Stimulated activated CD4-positive, alpha-beta T cell treated with anti-CD3 and anti-CD28 coated beads, TNF-alpha, amount 100 ng/mL, for 24 hours (primary cell): ENCODE measurements around the gene TOMM5.

Experiments used
- DNase-seq, 3 experiments: peaks; one replicate each; pipeline ENCODE4 v3.0.0-alpha.2; 2020; ENCODE audit warnings: low read depth in 3 of 3

Gene TOMM5

DNA sequence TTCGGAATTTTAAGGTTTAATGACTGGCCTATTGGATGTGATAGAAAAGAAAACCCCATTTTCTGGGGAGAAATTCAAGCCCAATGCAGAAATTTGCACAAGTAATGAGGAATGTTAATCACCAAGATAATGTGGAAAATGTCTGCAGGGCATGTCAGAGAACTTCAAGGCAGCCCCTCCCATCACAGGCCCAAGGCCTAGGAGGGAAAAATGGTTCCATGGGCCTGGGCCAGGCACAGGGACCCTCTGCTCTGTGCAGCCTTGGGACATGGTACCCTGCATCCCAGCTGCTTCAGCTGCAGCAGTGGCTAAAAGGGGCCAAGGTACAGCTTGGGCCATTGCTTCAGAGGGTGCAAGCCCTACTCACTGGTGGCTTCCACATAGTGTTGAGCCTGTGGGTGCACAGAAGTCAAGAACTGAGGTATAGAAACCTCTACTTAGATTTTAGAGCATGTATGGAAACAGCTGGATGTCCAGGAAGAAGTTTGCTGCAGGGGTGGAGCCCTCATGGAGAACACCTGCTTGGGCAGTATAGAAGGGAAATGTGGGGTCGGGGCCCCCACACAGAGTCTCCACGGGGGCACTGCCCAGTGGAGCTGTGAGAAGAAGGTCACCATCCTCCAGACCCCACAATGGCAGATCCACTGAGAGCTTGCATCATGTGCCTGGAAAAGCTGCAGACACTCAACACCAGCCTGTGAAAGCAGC lies 28.4 kb downstream of the TOMM5 start:
- no peak for DNase-seq

GRCh38 chr9:37562826-37563225 lies 29.6 kb downstream of the TOMM5 start:
- DNase-seq, result no peak

DNA sequence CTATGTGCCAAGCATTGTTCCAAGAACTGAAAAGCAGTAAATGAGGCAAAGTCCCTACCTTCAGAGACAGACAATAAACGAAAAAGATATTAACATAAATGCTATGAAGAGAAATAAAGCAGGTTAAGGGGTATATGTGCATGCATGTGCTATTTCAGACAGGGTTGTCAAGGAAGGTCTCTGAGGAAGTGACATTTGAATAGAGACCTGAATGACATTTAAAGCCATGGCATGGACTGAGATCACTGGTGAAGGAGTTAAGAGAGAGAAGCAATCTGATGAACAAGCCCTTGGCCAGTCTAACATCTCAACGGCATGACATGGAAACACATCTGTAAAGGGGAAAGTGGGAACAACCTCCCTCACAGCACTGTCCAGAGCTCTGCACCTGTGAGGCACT lies 30.7 kb downstream of the TOMM5 start:
- no peak for DNase-seq

- DNase-seq, result no peak
These were observed 32.4 kb downstream of the TOMM5 start for GRCh38 chr9:37559855-37560592.

- DNase-seq, result no peak
These were observed 33.3 kb downstream of the TOMM5 start for GRCh38 chr9:37559125-37559524.

DNA sequence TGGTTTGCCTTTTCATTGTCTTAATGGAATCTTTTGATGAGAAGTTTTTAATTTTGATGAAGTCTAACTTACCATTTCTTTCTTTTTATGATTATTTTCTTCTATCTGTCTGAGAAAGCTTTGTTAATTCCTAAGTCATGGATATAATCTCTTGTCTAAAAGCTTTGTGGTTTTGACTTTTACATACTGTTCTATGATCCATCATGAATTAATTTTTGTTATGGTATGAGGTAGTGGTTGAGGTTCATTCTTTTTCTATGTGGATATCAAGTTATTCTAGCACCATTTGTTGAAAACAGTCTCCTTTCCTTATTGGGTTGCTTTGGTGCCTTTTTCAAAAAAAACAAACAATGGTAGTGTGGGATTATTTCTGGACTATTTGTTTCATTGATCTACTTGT lies 36.6 kb downstream of the TOMM5 start:
- no peak for DNase-seq

- no peak for DNase-seq
These were observed 38.1 kb downstream of the TOMM5 start for GRCh38 chr9:37554318-37554717.

GRCh38 chr9:37551888-37552287 lies 40.5 kb downstream of the TOMM5 start:
- no peak for DNase-seq

DNA sequence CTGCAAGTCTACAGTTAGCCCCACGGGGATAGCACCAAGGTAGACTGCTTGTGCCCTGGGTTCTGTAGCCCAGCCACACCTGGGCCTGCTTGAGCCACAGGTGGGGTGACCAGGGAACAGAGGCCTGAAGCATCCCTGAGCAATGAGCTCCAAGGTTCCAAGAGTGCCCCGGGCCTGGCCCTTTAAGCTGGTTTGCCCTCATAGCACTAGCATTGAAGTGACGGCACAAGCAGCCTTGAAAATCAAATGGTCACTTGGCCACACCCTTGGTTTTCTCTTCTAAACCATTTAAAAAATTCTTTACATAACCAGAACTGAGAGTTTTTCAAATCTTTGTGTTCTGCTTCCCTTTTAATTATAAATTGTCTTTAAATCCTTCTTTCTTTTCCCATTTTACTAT lies 40.9 kb downstream of the TOMM5 start:
- no peak for DNase-seq

DNA sequence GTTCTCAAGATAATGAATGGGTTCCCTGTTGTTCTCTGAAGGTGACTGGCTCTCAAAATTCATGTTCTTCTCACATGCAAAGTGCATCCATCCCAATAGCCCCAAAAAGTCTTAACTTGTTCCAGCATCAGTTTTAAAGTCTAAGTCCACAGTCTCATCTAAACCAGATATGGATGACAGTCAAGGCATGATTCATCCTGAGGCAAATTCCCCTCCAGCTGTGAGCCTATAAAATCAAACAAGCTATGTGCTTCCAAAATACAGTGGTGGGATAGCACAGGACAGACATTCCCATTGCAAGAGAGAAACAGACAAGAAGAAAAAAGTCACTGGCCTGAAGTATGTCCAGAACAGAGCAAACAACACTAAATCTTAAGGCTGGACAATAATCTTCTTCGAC lies 41.6 kb downstream of the TOMM5 start:
- DNase-seq, result no peak

DNA sequence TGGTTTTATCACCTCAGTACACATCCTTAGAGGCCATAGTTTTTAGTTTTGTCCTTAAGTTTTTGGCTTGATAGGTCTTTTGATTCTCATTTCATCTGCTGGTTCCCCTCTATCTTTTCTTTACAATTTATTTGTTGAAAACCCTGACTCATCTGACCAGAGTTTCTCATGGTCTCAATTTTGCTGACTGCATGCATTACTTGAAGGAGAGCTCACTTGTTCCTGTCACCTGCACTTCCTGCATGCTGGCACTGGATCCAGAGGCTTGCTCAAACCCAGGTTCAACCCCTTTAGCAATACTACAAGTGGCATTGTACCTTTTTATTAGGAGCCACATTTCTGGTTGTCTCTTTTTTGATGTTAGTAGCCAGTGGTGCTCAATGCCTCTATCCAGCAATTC lies 42.9 kb downstream of the TOMM5 start:
- DNase-seq, result no peak

DNA sequence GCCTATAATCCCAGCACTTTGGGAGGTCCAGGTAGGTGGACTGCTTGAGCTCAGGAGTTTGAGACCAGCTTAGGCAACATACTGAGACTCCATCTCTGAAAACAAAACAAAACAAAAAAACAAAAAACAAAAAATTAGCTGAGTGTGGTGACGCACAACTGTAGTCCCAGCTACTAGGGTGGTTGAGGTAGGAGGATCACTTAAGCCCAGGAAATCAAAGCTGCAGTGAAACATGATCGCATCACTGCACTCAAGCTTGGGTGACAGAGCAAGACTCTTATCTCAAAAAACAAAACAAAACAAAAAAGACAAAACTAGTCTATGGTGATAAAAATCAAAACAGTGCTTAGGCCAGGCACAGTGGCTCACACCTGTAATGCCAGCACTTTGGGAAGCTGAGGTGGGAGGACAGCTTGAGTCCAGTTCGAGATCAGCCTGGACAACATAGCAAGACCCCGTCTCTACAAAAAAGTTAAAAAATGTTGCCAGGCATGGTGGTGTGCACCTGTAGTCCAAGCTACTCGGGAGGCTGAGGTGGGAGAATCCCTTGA lies 45.0 kb downstream of the TOMM5 start:
- no peak for DNase-seq

- no peak for DNase-seq
These were observed 48.9 kb downstream of the TOMM5 start for GRCh38 chr9:37543468-37543867.

GRCh38 chr9:37542895-37543294 lies 49.5 kb downstream of the TOMM5 start:
- no peak for DNase-seq

DNA sequence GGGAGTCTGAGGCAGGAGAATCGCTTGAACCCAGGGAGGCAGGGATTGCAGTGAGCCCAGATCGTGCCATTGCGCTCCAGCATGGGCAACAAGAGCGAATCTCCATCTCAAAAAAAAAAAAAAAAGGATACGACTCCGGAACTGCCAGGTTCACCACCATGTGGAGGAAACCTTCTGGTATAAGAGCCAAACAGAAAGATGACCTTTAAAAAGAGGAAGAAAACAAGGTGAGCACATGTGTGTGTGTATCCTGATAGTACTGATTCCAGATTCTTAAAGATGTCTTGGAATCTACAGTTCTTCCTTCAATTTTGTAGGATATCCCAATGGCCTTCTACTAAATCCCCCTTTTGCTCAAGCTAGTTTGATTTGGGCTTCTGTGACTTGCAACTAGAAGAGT lies 49.9 kb downstream of the TOMM5 start:
- no peak for DNase-seq

- DNase-seq, result no peak
These were observed 50.9 kb downstream of the TOMM5 start for GRCh38 chr9:37541465-37541864.

DNA sequence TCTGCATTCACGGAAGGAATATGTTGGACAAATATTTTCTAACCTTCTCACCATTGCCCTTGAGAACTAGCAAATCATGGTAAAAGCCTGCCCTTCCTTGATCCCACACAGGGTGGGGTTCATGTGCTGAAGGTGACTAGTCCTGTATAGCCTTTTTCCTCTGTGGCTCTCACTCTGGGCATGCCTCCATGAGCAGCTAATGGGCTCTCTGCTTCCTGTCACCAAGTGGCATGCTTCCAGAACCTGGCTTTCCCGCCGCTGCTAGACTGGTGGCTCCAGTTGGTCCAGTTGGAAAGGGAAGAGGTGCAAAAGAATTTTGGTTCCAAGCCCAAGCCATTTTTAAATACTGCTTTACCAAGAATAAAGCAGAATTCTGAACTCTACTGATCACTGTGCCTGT lies 51.8 kb downstream of the TOMM5 start:
- no peak for DNase-seq

- no peak for DNase-seq
These were observed 52.8 kb downstream of the TOMM5 start for GRCh38 chr9:37539634-37540033.
